ENCODE measurements around the gene TP53I3.
"Not testable (repeated sequence)": the region's sequence is repeated elsewhere in the genome, so short reads cannot be mapped to it uniquely, and the experiment has no call there.

TP53I3 gene

GRCh38 chr2:24084386-24085199, at the start of gene TP53I3:
TSS of gene TP53I3 (minus strand) at chr2:24084834. CDS start at chr2:24084326, 508 bp downstream.
- DNase-seq: peak; percentile 85

GRCh38 chr2:24132543-24132942, 47.9 kb upstream of the TP53I3 start:
- DNase-seq: no peak

- DNase-seq: no peak
Measured at GRCh38 chr2:24125956-24126355, 41.3 kb upstream of the TP53I3 start.

- DNase-seq: peak; percentile 49
Measured at GRCh38 chr2:24123922-24124580, 39.4 kb upstream of the TP53I3 start.

GRCh38 chr2:24123195-24123921, 38.7 kb upstream of the TP53I3 start, which contains the start of the genes FAM228B and PFN4:
TSS of gene FAM228B (plus strand) at chr2:24123469. CDS start at chr2:24124362, 893 bp downstream.
TSS of gene PFN4 (minus strand) at chr2:24123334. CDS start at chr2:24122535, 799 bp downstream.
- peak; percentile 78 for DNase-seq

- DNase-seq: no peak
Measured at GRCh38 chr2:24122366-24123194, 37.9 kb upstream of the TP53I3 start.

GRCh38 chr2:24121469-24121868, 36.8 kb upstream of the TP53I3 start:
- DNase-seq: no peak

GRCh38 chr2:24121066-24121465, 36.4 kb upstream of the TP53I3 start:
- no peak for DNase-seq

GRCh38 chr2:24117902-24118301, 33.3 kb upstream of the TP53I3 start:
- no peak for DNase-seq

GRCh38 chr2:24115057-24115456, 30.4 kb upstream of the TP53I3 start:
- no peak for DNase-seq

- DNase-seq: no peak
Measured at GRCh38 chr2:24111407-24111901, 26.8 kb upstream of the TP53I3 start.

GRCh38 chr2:24110660-24111303, 26.1 kb upstream of the TP53I3 start:
- DNase-seq: no peak

- not testable (repeated sequence) for DNase-seq
Measured at GRCh38 chr2:24109431-24109830, 24.8 kb upstream of the TP53I3 start.

- DNase-seq: no peak
Measured at GRCh38 chr2:24107336-24107735, 22.7 kb upstream of the TP53I3 start.

- no peak for DNase-seq
Measured at GRCh38 chr2:24106786-24107185, 22.2 kb upstream of the TP53I3 start.

GRCh38 chr2:24105816-24106215, 21.2 kb upstream of the TP53I3 start:
- no peak for DNase-seq

GRCh38 chr2:24104906-24105305, 20.3 kb upstream of the TP53I3 start:
- DNase-seq: no peak

- DNase-seq: no peak
Measured at GRCh38 chr2:24104110-24104650, 19.5 kb upstream of the TP53I3 start.

- DNase-seq: no peak
Measured at GRCh38 chr2:24102677-24103076, 18.0 kb upstream of the TP53I3 start.

GRCh38 chr2:24101992-24102391, 17.4 kb upstream of the TP53I3 start:
- DNase-seq: no peak

- DNase-seq: not testable (repeated sequence)
Measured at GRCh38 chr2:24100732-24101131, 16.1 kb upstream of the TP53I3 start.
